ENCODE data around the gene EPN1. TPM values are rescaled to one million over a fixed set of nuclear protein-coding genes. Genes with fewer than 3 reads are reported as not detected.

EPN1 gene
- total and polyA plus RNA-seq, 9 of the 15 experiments (the other 6 are each of a cell fraction or from before 2014, with no cell fraction given), result 0.08 to 138 (median 12.7) TPM

- TF ChIP-seq ZBTB33 (CRISPR knock-in tag; IDR thresholded peaks at IDR 0.05) (peak; percentile 72; the same call in 1 of the 2 replicates), CHD1 (IDR thresholded peaks at IDR 0.05; ENCODE audit: low read length) (no peak), RBBP5 (IDR thresholded peaks at IDR 0.05; ENCODE audit: borderline replicate concordance, insufficient read depth, low read length, poor library complexity, severe bottlenecking) (peak; percentile 33), SP2 (IDR thresholded peaks at IDR 0.05; ENCODE audit: extremely low read depth, low read depth, low read length, poor library complexity, severe bottlenecking) (peak; percentile 17), CXXC5 (CRISPR knock-in tag; IDR thresholded peaks at IDR 0.05) (0 out of 2 replicates have a peak, but pooled peaks have one; percentile 34)
These were observed 1.6 kb upstream of the EPN1 start (continued) for GRCh38 chr19:55673465-55673864.

DNA sequence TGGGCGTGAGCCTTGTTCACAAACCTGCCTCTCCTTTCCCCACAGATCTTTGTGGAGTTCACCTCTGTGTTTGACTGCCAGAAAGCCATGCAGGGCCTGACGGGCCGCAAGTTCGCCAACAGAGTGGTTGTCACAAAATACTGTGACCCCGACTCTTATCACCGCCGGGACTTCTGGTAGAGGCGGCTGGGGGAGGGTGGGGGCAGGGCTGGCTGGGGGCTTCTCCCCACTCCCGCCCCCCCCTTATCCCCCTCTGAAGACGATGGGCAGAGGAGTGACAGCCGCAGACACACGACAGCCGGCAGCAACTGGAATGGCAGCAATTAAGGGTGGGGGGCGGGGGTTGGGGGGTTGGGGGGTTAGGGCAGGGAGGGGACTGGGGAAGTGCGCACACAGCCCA lies 1.1 kb upstream of the EPN1 start:
- ChIA-PET CTCF (ENCODE audit: low intra/inter-chr PET ratio) (no interaction called here), POLR2A (interaction anchor here (0.6 to 1.8 kb wide), 4 partner anchors 8 to 27 kb away, joined by 3 to 10 read pairs (median 4); partner anchors contain the start of gene U2AF2)
- in situ Hi-C loops (cut with MboI), result no loop called here
- Histone ChIP-seq H2AFZ (ENCODE audit: low read depth, low read length) (no peak overlapping the region), H3K9me1 (ENCODE audit: control insufficient read depth, insufficient read depth, low read length) (peaks cover 9% of the 10 kb centered on the region), H3K9me3 (replicated peaks; ENCODE audit: control insufficient read depth, insufficient read depth, low read depth, low read length) (no peaks in the 10 kb centered on the region), H3K9ac (ENCODE audit: insufficient read depth in 1 of 2, low read depth in 2 of 2, low read length in 2 of 2) (peak overlapping the region; percentile 58 to 88), H4K20me1 (replicated peaks; ENCODE audit: control insufficient read depth, insufficient read depth, low read length) (peaks cover 47% of the 10 kb centered on the region), H3K27me3 (ENCODE audit: control insufficient read depth in 2 of 2, insufficient read depth in 2 of 2, low read length in 2 of 2) (no peaks in the 10 kb centered on the region), H3K79me2 (ENCODE audit: control insufficient read depth, insufficient read depth, low read length) (peaks cover 92% of the 10 kb centered on the region), H3K4me1 (replicated peaks in 1 of 2; ENCODE audit: control insufficient read depth in 2 of 2, insufficient read depth in 2 of 2, low read length in 2 of 2) (peaks cover 46 to 73% of the 10 kb centered on the region in 2 experiments), H3K36me3 (ENCODE audit: control insufficient read depth, insufficient read depth, low read length) (peaks cover 82% of the 10 kb centered on the region; the same call in 2 of the 3 replicates), H3K4me2 (ENCODE audit: insufficient read depth, low read length) (peak overlapping the region; percentile 76), H3K27ac (ENCODE audit: extremely low read depth, low read depth, low read length) (peak overlapping the region; percentile 79), H3K4me3 (peak overlapping the region; percentile 83; the same call in 1 of the 2 replicates)
- ATAC-seq (peak; percentile 4), FAIRE-seq (peak; percentile 49), DNase-seq (ENCODE audit: extremely low read depth in 1 of 4, low spot score in 3 of 4) (peak; percentile 68 to 80 (median 70))
- intact Hi-C loops (cut with micrococcal nuclease), result no loop called here
- 5% methylated on average over 7 of the region's 15 CpGs for WGBS (ENCODE audit: insufficient coverage, low coverage, missing lambda C conversion rate)
- no TSS peak for BruUV-seq (replicated peaks)
- TF ChIP-seq TFE3 (CRISPR knock-in tag; IDR thresholded peaks at IDR 0.05) (no peak), HMG20A (CRISPR knock-in tag; conservative IDR thresholded peaks at IDR 0.05) (no peak), ZBTB7A (IDR thresholded peaks at IDR 0.05; ENCODE audit: borderline replicate concordance, control insufficient read depth, low read depth, low read length) (peak; percentile 90), ARID1B (IDR thresholded peaks at IDR 0.05) (no peak), NCOR1 (IDR thresholded peaks at IDR 0.05) (no peak), NELFE (IDR thresholded peaks at IDR 0.05; ENCODE audit: insufficient read depth, insufficient read length) (no peak), ZNF57 (CRISPR knock-in tag; IDR thresholded peaks at IDR 0.05) (no peak), ZNF253 (CRISPR knock-in tag; conservative IDR thresholded peaks at IDR 0.05) (no peak), ZNF121 (CRISPR knock-in tag; conservative IDR thresholded peaks at IDR 0.05) (no peak), NRF1 (conservative IDR thresholded peaks at IDR 0.05 in 1 of 2, IDR thresholded peaks at IDR 0.05 in 1 of 2) (no peak), FOSL1 (tag; conservative IDR thresholded peaks at IDR 0.05) (no peak), ZNF696 (CRISPR knock-in tag; conservative IDR thresholded peaks at IDR 0.05) (no peak), POLR2AphosphoS5 (IDR thresholded peaks at IDR 0.05; ENCODE audit: control insufficient read depth, insufficient read depth, low read depth, low read length) (peak; percentile 1; the same call in 1 of the 2 replicates)
